HCEC 1CT (cell line): ENCODE data around the gene PNPLA7.
"Not testable (repeated sequence)": the region's sequence is repeated elsewhere in the genome, so short reads cannot be mapped to it uniquely, and the experiment has no call there.

Experiments
- DNase-seq: peaks from one replicate; pipeline ENCODE4 v3.0.0-alpha.2; 2017

The PNPLA7 gene

GRCh38 chr9:137536594-137537131 lies 13.5 kb downstream of the PNPLA7 start:
- not testable (repeated sequence) for DNase-seq

DNA sequence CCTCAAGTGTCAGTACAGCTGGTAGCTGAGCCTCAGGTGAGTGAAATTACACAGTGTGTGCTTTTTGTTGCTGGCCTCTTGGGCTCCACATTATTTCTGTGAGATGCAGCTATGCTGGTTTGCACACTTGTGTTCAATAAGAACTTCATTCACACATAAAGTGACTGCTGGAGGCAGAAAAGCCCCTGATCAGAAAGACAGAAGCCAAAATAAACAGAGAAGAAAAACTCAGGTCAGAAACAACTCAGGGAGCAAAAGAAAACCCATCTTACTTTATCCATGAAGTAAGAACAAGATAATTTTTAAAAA lies 15.1 kb downstream of the PNPLA7 start:
- no peak for DNase-seq

GRCh38 chr9:137534256-137535119 lies 15.7 kb downstream of the PNPLA7 start:
- peak; percentile 72 for DNase-seq

DNA sequence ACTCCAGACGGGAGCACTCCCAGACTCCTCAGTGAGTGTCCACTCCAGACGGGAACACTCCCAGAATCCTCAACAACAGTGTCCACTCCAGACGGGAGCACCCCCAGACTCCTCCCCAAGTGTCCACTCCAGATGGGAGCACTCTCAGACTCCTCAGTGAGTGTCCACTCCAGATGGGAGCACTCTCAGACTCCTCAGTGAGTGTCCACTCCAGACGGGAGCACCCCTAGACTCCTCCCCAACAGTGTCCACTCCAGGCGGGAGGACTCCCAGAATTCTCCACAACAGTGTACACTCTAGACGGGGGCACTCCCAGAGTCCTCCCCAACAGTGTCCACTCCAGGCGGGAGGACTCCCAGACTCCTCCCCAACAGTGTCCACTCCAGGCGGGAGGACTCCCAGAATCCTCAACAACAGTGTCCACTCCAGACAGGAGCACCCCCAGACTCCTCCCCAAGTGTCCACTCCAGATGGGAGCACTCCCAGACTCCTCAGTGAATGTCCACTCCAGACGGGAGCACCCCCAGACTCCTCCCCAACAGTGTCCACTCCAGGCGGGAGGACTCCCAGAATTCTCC lies 17.2 kb downstream of the PNPLA7 start:
- DNase-seq: not testable (repeated sequence)

DNA sequence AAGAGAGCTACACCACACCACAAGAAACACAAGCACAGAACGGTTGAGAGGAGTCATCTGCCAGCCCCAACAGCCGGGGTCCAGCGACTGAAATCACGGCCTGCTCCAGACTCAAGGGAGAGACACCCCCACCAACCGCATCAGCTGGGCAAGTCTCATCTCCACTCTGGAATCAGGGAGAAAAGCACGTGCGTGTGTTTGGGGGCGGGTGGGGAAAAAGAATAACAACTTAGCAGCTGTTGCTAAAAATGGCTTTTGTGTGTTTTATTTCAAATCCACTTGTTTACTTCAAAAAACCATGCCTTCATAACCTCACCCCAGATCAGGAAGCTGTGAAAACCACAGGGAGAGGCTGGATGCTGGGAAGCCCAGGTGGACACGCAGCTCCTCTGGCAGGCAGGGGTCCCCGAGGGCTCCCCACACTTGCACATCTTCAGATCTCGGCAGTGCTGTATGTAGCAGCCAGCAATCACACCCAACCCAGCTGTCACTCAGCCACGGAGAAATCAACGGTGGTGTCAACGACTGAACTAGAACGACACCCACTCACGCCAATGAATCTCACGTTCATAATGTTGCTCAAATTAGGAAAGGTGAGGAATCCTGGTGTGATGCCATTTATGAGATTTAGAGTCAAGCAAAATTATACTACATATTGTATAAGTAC lies 19.0 kb downstream of the PNPLA7 start:
- DNase-seq: no peak

GRCh38 chr9:137530331-137530730 lies 19.9 kb downstream of the PNPLA7 start:
- DNase-seq: no peak

- no peak for DNase-seq
These were observed 25.3 kb downstream of the PNPLA7 start for GRCh38 chr9:137524981-137525317.

- DNase-seq: no peak
These were observed 25.8 kb downstream of the PNPLA7 start for GRCh38 chr9:137524161-137524980.

DNA sequence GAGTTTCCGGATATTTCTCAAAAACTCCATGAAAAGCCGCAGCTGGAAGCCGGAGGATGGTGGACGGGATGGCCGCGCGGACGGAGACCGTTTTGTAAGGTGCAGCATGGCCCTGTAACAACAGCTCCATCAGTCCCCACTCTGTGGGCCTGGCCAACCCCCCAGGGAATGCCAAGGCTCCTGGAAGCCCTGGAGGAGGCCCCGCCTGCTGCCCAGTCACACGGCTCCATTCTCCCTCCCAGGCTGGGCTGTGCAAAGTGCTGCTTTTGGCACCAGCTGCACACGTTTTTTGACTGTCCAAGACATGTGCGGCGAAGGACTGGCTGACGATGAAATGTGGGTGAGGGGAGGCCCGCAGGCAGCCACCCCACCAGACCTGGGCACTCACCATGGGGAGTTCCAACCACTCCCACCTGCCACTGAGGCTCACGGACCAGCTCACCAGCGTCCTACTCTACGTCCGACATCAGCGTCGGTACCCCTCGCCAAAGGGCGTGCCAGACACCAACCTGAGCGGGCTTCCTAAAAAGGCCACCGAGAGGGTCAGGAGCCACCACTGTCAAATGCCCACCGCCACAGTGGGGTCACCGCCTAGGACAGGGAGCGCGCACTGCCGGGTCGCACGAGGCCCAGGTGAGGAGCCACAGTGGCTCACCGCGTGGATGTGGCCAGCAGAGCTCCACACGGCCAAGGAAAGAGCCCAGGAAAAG lies 27.3 kb downstream of the PNPLA7 start:
- no peak for DNase-seq

GRCh38 chr9:137521405-137521985 lies 28.7 kb downstream of the PNPLA7 start:
- DNase-seq: no peak

- no peak for DNase-seq
These were observed 29.4 kb downstream of the PNPLA7 start for GRCh38 chr9:137520614-137521404.

DNA sequence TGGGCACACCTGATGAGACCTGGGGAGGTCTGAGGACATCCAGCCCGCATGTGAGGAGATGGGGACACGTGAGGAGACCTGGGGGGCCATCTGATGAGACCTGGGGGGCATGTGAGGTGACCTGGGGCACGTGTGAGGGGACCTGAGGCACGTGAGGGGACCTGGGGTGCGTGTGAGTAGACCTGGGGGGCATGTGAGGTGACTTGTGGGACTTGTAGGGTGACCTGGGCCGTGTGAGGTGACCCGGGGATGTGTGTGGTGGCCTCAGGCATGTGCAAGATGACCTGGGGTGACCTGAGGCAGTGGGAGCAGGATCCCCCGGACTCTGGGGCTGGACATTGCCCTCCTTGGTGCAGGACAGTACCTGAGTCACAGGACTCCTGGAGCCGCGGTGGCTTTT lies 30.6 kb downstream of the PNPLA7 start:
- no peak for DNase-seq

- not testable (repeated sequence) for DNase-seq
These were observed 31.3 kb downstream of the PNPLA7 start for GRCh38 chr9:137518661-137519459.

GRCh38 chr9:137516144-137516917 lies 33.9 kb downstream of the PNPLA7 start:
- DNase-seq: no peak

- DNase-seq: no peak
These were observed 34.9 kb downstream of the PNPLA7 start for GRCh38 chr9:137515338-137515724.

GRCh38 chr9:137514691-137515337 lies 35.4 kb downstream of the PNPLA7 start:
- no peak for DNase-seq

DNA sequence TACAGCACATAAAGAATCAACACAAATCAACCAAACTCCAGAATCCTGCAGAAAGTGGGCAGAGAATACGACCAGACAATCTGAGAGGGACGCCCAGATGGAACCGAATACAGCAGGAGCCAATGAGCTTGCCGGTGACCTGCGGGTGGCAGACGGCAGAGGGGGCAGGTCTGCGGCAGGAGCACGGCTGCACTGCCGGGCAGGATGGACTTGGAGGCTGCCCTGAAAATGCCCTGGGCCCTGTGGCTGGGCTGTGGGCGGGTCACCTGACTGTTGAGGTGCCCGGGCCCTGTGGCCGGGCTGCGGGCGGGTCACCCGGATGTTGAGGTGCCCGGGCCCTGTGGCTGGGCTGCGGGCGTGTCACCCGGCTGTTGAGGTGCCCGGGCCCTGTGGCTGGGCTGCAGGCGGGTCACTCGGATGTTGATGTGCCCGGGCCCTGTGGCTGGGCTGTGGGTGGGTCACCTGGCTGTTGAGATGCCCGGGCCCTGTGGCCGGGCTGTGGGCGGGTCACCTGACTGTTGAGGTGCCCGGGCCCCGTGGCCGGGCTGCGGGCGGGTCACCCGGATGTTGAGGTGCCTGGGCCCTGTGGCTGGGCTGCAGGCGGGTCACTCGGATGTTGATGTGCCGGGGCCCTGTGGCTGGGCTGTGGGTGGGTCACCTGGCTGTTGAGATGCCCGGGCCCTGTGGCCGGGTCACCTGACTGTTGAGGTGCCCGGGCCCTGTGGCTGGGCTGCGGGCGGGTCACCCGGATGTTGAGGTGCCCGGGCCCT lies 36.2 kb downstream of the PNPLA7 start:
- DNase-seq: not testable (repeated sequence)

- DNase-seq: not testable (repeated sequence)
These were observed 37.1 kb downstream of the PNPLA7 start for GRCh38 chr9:137513136-137513535.
